ENCODE measurements around the gene OMP. TPM values are rescaled to one million over a fixed set of nuclear protein-coding genes. Genes with fewer than 3 reads are reported as not detected.

OMP gene
- polyA plus RNA-seq, 3 donors: not detected

DNA sequence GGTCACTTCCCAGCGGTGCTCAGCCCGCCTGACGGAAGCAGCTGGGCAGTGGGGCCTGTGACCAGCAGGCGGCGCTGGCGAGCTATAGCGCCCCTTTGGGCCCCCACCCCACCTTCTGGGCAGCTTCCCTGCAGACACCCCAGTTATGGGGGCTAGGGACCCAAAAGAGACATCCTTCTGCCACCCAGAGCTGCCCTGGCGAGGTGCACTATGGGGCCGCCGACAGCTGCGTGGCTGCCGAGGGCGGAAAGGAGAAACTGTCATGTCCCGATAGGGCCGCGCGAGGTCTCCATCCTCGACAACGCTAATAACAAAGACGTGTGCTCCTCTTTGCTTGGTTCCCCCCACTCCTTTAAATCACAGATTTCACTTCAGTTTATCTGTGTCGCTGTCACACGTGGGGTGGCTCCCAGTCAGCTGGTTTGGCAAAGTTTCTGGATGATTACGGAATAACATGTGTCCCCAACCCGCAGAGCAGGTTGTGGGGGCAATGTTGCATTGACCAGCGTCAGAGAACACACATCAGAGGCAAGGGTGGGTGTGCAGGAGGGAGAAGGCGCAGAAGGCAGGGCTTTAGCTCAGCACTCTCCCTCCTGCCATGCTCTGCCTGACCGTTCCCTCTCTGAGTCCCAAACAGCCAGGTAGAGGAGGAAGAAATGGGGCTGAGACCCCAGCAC, 24.7 kb downstream of the OMP start:
- Histone ChIP-seq H3K9me3 (replicated peaks in 1 of 2; ENCODE audit: control insufficient read depth in 1 of 2, insufficient read depth in 1 of 2, low read length in 2 of 2) (no peaks in the 10 kb centered on the region), H3K27ac (ENCODE audit: low read depth in 1 of 2, low read length in 2 of 2) (no peak overlapping the region), H4K20me1 (ENCODE audit: insufficient read depth, low read length) (no peaks in the 10 kb centered on the region), H3K4me1 (ENCODE audit: control insufficient read depth in 1 of 2, insufficient read depth in 2 of 2, low read length in 2 of 2) (peaks cover 9 to 15% of the 10 kb centered on the region in 2 donors), H3K79me2 (ENCODE audit: insufficient read depth, low read length) (no peaks in the 10 kb centered on the region), H3K9ac (ENCODE audit: insufficient read depth, low read length, poor library complexity, severe bottlenecking) (peak overlapping the region; percentile 51), H3K36me3 (replicated peaks in 1 of 2; ENCODE audit: control insufficient read depth in 1 of 2, insufficient read depth in 2 of 2, low read length in 2 of 2) (no peaks in the 10 kb centered on the region), H2AFZ (ENCODE audit: insufficient read depth, low read depth, low read length, poor library complexity, severe bottlenecking) (peak overlapping the region; percentile 79), H3K4me3 (replicated peaks in 1 of 3; ENCODE audit: low read depth in 2 of 3, low read length in 3 of 3) (peak overlapping the region; percentile 12 to 72 (median 31)), H3K27me3 (ENCODE audit: control insufficient read depth in 2 of 2, insufficient read depth in 2 of 2, low read length in 2 of 2) (peaks cover 0 to 13% of the 10 kb centered on the region in 2 donors), H3K4me2 (replicated peaks; ENCODE audit: extremely low read depth, low read length, poor library complexity, severe bottlenecking) (peak overlapping the region; percentile 84)
- peaks cover 13 to 19% (median 14%) of the 10 kb centered on the region in 3 donors for H3K27me3 Mint-ChIP-seq (ENCODE audit: low read depth in 3 of 3)
- TF ChIP-seq, protein P1, sequence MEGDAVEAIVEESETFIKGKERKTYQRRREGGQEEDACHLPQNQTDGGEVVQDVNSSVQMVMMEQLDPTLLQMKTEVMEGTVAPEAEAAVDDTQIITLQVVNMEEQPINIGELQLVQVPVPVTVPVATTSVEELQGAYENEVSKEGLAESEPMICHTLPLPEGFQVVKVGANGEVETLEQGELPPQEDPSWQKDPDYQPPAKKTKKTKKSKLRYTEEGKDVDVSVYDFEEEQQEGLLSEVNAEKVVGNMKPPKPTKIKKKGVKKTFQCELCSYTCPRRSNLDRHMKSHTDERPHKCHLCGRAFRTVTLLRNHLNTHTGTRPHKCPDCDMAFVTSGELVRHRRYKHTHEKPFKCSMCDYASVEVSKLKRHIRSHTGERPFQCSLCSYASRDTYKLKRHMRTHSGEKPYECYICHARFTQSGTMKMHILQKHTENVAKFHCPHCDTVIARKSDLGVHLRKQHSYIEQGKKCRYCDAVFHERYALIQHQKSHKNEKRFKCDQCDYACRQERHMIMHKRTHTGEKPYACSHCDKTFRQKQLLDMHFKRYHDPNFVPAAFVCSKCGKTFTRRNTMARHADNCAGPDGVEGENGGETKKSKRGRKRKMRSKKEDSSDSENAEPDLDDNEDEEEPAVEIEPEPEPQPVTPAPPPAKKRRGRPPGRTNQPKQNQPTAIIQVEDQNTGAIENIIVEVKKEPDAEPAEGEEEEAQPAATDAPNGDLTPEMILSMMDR (IDR thresholded peaks at IDR 0.05): peak; percentile 99
- peak; percentile 31 to 46 (median 41) for DNase-seq
- intact Hi-C loops (cut with micrococcal nuclease): loop anchor here in 1 of 2 donors (1.0 to 10.0 kb wide), 2 partner anchors 61 to 487 kb away; no protein-coding TSS in a partner anchor
- H3K4me3 Mint-ChIP-seq: peak overlapping the region; percentile 67 to 78
- peaks cover 15% of the 10 kb centered on the region for H3K4me1 Mint-ChIP-seq
- peak overlapping the region in 1 of 7 donors; percentile 67 for H3K27ac Mint-ChIP-seq
- WGBS (ENCODE audit: insufficient coverage): 4% methylated on average over 21 of the region's 27 CpGs
- H3K36me3 Mint-ChIP-seq: no peaks in the 10 kb centered on the region
- H3K9me3 Mint-ChIP-seq: peaks cover 0 to 3% (median 0%) of the 10 kb centered on the region in 7 donors

- H2AFZ ChIP-seq (ENCODE audit: insufficient read depth, low read depth, low read length, poor library complexity, severe bottlenecking): peak within 1 kb of the TSS; percentile 79
- H3K36me3 ChIP-seq (replicated peaks in 1 of 2; ENCODE audit: control insufficient read depth in 1 of 2, insufficient read depth in 2 of 2, low read length in 2 of 2): no peaks in the 10 kb centered on the region
- H3K27ac Mint-ChIP-seq: peak within 1 kb of the TSS in 1 of 7 donors; percentile 67
- H3K79me2 ChIP-seq (ENCODE audit: insufficient read depth, low read length): no peaks in the 10 kb centered on the region
- peak within 1 kb of the TSS; percentile 51 for H3K9ac ChIP-seq (ENCODE audit: insufficient read depth, low read length, poor library complexity, severe bottlenecking)
- DNase-seq: no peak
- no peaks in the 10 kb centered on the region for H3K36me3 Mint-ChIP-seq
- H3K4me1 ChIP-seq (ENCODE audit: control insufficient read depth in 1 of 2, insufficient read depth in 2 of 2, low read length in 2 of 2): peaks cover 9 to 15% of the 10 kb centered on the region in 2 donors
- peak within 1 kb of the TSS; percentile 84 for H3K4me2 ChIP-seq (replicated peaks; ENCODE audit: extremely low read depth, low read length, poor library complexity, severe bottlenecking)
- H4K20me1 ChIP-seq (ENCODE audit: insufficient read depth, low read length): no peaks in the 10 kb centered on the region
- 33% methylated on average over 15 of the region's 20 CpGs for WGBS (ENCODE audit: insufficient coverage)
- H3K9me3 ChIP-seq (replicated peaks in 1 of 2; ENCODE audit: control insufficient read depth in 1 of 2, insufficient read depth in 1 of 2, low read length in 2 of 2): no peaks in the 10 kb centered on the region
- peak within 1 kb of the TSS; percentile 12 to 72 (median 31) for H3K4me3 ChIP-seq (replicated peaks in 1 of 3; ENCODE audit: low read depth in 2 of 3, low read length in 3 of 3)
- TF ChIP-seq, protein P1 (IDR thresholded peaks at IDR 0.05): no peak
- intact Hi-C loops (cut with micrococcal nuclease): loop anchor here (1.0 to 10.0 kb wide), 3 partner anchors 59 to 487 kb away; no protein-coding TSS in a partner anchor
- H3K27me3 Mint-ChIP-seq (ENCODE audit: low read depth in 3 of 3): peaks cover 11 to 19% (median 14%) of the 10 kb centered on the region in 3 donors
- peaks cover 0 to 13% of the 10 kb centered on the region in 2 donors for H3K27me3 ChIP-seq (ENCODE audit: control insufficient read depth in 2 of 2, insufficient read depth in 2 of 2, low read length in 2 of 2)
- peaks cover 15% of the 10 kb centered on the region for H3K4me1 Mint-ChIP-seq
- H3K27ac ChIP-seq (ENCODE audit: low read depth in 1 of 2, low read length in 2 of 2): no peak within 1 kb of the TSS
- H3K9me3 Mint-ChIP-seq: peaks cover 0 to 3% (median 0%) of the 10 kb centered on the region in 7 donors
- peak within 1 kb of the TSS; percentile 67 to 78 for H3K4me3 Mint-ChIP-seq
Measured at GRCh38 chr11:77127920-77128691, 25.5 kb downstream of the OMP start, which contains the start of gene MYO7A. Gene MYO7A (plus strand): TSS chr11:77128246. CDS start chr11:77130635, 2,389 bp downstream.
